Fibroblast of mammary gland (primary cell): ENCODE measurements around the gene STAG3.
A peak's percentile ranks its signal among the peaks of the same experiment; 100 is the strongest.
"Not testable (repeated sequence)": the region's sequence is repeated elsewhere in the genome, so short reads cannot be mapped to it uniquely, and the experiment has no call there.

Experiments used
- DNase-seq: peaks from one replicate; pipeline ENCODE4 v3.0.0-alpha.2; 2010; ENCODE audit warnings: low read depth
- H3K4me3 ChIP-seq: 2 replicates; pipeline ENCODE4 v1.5.1; 2011; ENCODE audit warnings: low read depth, mild to moderate bottlenecking, low read length, moderate library complexity; ENCODE audit not compliant: control insufficient read depth
- TF ChIP-seq, protein P1 (sequence below): conservative IDR thresholded peaks from 2 replicates; pipeline ENCODE4 v1.5.1; 2011; ENCODE audit warnings: low read depth, low read length, inconsistent platforms; ENCODE audit not compliant: control insufficient read depth, insufficient read depth

The STAG3 gene

DNA sequence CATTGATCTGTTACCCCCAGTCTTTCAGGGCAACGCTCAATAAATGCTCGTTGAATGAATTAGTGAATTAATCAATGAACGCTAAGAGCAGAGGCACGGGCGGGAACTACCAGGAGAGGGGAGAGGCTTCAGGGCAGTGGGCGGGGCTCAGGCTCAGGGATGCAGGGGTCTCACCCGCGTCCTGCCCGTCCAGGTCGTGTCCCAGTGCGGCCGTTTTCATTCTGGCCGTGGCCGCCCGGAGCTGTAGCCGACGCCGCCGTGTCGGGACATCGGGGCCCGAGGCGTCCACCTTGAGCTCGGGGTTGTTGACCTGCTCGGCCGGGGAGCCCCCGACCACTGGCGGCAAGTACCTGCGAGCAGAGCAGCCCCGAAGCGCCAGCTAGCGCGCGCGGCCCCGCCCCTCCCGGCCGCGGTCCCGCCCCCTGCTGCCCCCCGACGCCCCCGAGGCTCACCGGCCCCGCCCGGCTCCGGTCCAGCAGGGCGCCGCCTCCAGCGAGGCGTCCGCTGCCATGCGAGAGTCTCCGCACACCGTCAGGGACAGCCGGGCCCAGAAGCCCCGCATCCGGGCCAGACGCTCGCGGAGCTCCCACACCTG is 6.5 kb upstream of the STAG3 start:
- TF ChIP-seq, protein P1, sequence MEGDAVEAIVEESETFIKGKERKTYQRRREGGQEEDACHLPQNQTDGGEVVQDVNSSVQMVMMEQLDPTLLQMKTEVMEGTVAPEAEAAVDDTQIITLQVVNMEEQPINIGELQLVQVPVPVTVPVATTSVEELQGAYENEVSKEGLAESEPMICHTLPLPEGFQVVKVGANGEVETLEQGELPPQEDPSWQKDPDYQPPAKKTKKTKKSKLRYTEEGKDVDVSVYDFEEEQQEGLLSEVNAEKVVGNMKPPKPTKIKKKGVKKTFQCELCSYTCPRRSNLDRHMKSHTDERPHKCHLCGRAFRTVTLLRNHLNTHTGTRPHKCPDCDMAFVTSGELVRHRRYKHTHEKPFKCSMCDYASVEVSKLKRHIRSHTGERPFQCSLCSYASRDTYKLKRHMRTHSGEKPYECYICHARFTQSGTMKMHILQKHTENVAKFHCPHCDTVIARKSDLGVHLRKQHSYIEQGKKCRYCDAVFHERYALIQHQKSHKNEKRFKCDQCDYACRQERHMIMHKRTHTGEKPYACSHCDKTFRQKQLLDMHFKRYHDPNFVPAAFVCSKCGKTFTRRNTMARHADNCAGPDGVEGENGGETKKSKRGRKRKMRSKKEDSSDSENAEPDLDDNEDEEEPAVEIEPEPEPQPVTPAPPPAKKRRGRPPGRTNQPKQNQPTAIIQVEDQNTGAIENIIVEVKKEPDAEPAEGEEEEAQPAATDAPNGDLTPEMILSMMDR: no peak
- no peak for DNase-seq
- H3K4me3 ChIP-seq: peak overlapping the region; percentile 15

DNA sequence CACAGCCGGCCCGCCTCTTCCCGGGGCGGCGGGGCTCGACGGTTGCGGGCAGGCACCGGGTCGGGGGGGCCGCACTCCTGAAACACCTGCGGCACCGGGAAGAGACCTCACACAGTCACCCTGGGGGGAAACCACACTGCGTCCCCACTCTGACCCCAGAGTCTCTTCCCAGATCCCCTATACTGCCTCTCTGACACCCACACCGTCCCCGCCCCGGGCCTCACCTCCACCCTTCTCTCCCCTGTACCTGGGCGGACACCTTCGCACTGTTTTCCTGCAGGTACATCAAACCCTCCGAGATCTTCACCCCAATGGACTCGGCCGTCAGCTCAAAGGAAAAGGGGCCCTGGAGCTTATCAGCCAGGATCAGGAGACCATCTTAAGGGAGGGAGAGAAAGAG is 5.9 kb upstream of the STAG3 start:
- TF ChIP-seq, protein P1: no peak
- DNase-seq: no peak
- H3K4me3 ChIP-seq: no peak overlapping the region

DNA sequence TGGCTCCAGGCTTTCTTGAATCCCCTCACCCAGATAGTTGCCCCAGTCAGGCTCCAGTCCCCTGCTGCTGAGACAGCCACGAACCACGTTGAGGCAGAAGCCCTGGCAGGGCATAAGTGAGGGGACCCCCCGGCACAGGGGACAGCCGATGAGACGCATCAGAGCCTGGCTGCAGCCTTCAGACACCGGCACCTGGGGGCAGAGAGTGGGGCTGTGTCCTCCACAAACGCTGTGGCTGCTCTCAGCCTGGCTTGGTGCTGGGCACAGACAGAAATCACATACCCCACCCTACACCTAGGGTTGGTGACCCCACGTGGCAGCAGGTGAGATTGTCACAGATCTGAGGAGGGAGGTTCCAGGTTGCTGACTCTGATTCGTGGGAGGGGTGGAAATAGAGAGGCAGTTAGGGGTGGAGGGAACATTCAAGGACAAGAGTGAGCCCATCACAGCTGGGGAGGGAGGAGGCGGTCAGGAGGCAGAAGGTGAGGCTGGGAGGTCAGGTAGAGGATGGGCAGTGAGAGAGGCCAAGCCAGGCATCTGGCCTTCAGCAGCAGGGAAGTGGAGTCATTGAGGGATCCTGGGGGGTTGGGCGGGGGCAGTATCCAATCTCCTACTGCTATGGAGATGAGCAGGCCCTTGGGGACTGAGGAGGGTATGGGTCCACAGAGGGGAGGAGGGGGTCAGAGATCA is 3.8 kb upstream of the STAG3 start:
- no peak for DNase-seq

GRCh38 chr7:100174582-100174981 is 3.1 kb upstream of the STAG3 start:
- TF ChIP-seq, protein P1: no peak
- no peak overlapping the region for H3K4me3 ChIP-seq
- no peak for DNase-seq

More for the DNA sequence above, 3.8 kb upstream of the STAG3 start:
- TF ChIP-seq, protein P1: no peak
- H3K4me3 ChIP-seq: no peak overlapping the region

- TF ChIP-seq, protein P1: no peak
- DNase-seq: no peak
- no peak overlapping the region for H3K4me3 ChIP-seq
Observed at GRCh38 chr7:100175296-100175935, 2.3 kb upstream of the STAG3 start.

DNA sequence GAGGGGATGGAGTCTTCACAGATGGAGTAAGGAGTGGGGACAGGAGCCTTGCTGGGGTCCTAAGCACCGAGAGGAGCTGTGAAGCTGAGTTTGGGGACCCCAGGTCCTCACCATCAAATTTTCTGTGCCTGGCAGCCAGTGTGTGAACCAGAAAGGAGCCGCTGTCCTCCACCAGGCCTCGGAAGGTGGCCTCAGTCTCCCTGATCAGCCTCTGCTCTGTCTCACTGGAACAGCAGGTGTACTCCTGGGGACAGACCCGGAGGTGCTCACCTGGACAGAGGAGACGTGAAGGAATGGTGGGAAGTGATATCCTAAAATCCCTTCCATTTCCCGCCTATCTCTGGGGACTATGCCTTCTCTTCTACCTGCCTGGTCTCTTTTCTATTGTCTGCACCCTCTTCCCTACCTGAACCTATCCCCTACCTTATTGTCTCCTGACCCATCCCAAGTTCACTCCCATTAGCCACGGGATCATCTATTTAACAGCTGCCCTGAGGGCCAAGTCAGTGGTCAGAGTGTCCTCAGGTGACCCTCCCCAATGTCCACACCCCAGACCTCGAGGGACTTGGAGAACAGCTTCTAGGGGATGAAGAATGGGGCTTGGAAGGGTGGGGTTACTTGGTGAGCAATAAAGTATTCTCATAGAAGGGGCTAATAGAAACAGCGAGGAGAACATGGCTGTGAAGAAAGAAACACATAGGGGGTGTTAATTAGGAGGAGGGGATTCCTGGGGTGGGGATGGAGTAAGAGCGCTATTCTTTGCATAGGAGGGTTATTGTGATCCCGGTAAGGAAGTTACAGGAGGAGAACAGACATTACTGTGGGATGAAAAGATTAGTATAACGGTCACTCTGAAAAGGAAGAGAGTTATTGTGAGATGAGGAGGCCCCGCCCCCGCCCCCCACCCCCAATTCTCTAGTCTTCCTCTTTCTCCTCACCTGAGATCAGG is 1.3 kb upstream of the STAG3 start:
- TF ChIP-seq, protein P1: no peak
- peak overlapping the region; percentile 66 for H3K4me3 ChIP-seq
- no peak for DNase-seq

GRCh38 chr7:100180084-100180483 is 2.4 kb downstream of the STAG3 start:
- H3K4me3 ChIP-seq, DNase-seq: not testable (repeated sequence)

- not testable (repeated sequence) for DNase-seq, H3K4me3 ChIP-seq
Observed at GRCh38 chr7:100182616-100183015, 4.9 kb downstream of the STAG3 start.

DNA sequence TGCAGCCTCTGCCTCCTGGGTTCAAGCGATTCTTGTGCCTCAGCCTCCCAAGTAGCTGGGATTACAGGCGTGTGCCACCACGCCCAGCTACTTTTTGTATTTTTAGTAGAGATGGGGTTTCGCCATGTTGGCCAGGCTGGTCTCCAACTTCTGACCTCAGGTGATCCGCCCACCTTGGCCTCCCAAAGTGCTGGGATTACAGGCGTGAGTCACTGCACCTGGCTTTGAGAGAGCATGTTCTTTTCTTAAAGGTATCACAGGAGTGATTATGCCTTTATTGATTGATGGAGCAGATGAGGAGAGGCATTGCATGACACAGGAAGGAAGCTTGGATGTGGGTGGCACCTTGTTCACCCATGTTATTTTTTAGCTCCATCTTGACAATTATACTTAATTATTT is 5.4 kb downstream of the STAG3 start:
- DNase-seq, H3K4me3 ChIP-seq: not testable (repeated sequence)
